ENCODE measurements around the gene PEAR1.

- no peak for TF ChIP-seq CTCF (IDR thresholded peaks at IDR 0.05)
- no peak for TF ChIP-seq POLR2A (IDR thresholded peaks at IDR 0.05)
Observed at GRCh38 chr1:156943756-156944155, 50.2 kb downstream of the PEAR1 start.
